Neutrophil (primary cell): ENCODE results near the gene MEX3C.

Experiments
- H3K27ac ChIP-seq: fragments of 200-600 bp; sonication (generic); 2 replicates; pipeline ENCODE4 v1.5.1; 2016; ENCODE audit warnings: mild to moderate bottlenecking, moderate library complexity
- H3K27me3 ChIP-seq: fragments of 200-600 bp; sonication (generic); 2 replicates; pipeline ENCODE4 v1.6.0; 2016; ENCODE audit warnings: mild to moderate bottlenecking
- H3K36me3 ChIP-seq: fragments of 200-600 bp; sonication (generic); 2 replicates; pipeline ENCODE4 v1.5.1; 2017
- H3K4me1 ChIP-seq, 2 experiments: fragments of 200-600 bp in 1 of 2; sonication (generic) in 1 of 2; 1 replicate in 1 of 2; 2 replicates in 1 of 2; pipeline versions ENCODE4 v1.5.1 to v1.6.1; 2013 to 2016; ENCODE audit warnings: low read depth in 1 of 2, low read length in 1 of 2, mild to moderate bottlenecking in 1 of 2, moderate library complexity in 1 of 2; ENCODE audit not compliant: control insufficient read depth in 1 of 2, insufficient read depth in 1 of 2
- H3K4me3 ChIP-seq, 2 experiments: fragments of 200-600 bp in 1 of 2; sonication (generic) in 1 of 2; 1 replicate in 1 of 2; 2 replicates in 1 of 2; pipeline ENCODE4 v1.5.1; 2013 to 2016; ENCODE audit warnings: low read depth in 1 of 2, low read length in 1 of 2, mild to moderate bottlenecking in 1 of 2, moderate library complexity in 1 of 2
- H3K9me3 ChIP-seq: fragments of 200-600 bp; sonication (generic); 2 replicates; pipeline ENCODE4 v1.5.1; 2016
- CTCF ChIP-seq: fragments of 200-600 bp; sonication (generic); IDR thresholded peaks from 2 replicates; pipeline ENCODE4 v1.5.1; 2016; ENCODE audit warnings: antibody characterized with exemption

The MEX3C gene

GRCh38 chr18:51163543-51163942 lies 33.9 kb downstream of the MEX3C start:
- Histone ChIP-seq H3K27me3 (no peaks in the 10 kb centered on the region), H3K27ac (no peak overlapping the region), H3K4me1 (no peaks in the 10 kb centered on the region)

GRCh38 chr18:51162617-51163016 lies 34.9 kb downstream of the MEX3C start:
- TF ChIP-seq CTCF = no peak
- Histone ChIP-seq H3K9me3 (no peaks in the 10 kb centered on the region), H3K36me3 (no peaks in the 10 kb centered on the region), H3K27me3 (no peaks in the 10 kb centered on the region), H3K4me3 (no peak overlapping the region), H3K4me1 (no peaks in the 10 kb centered on the region), H3K27ac (no peak overlapping the region)

More at GRCh38 chr18:51163543-51163942, 33.9 kb downstream of the MEX3C start:
- Histone ChIP-seq H3K9me3 (no peaks in the 10 kb centered on the region), H3K4me3 (no peak overlapping the region), H3K36me3 (no peaks in the 10 kb centered on the region)
- TF ChIP-seq CTCF = no peak

- Histone ChIP-seq H3K27me3 (no peaks in the 10 kb centered on the region), H3K4me3 (no peak overlapping the region), H3K27ac (no peak overlapping the region), H3K36me3 (no peaks in the 10 kb centered on the region), H3K4me1 (no peaks in the 10 kb centered on the region), H3K9me3 (no peaks in the 10 kb centered on the region)
- no peak for TF ChIP-seq CTCF
Measured at GRCh38 chr18:51160646-51161045, 36.8 kb downstream of the MEX3C start.

- no peak overlapping the region for H3K4me3 ChIP-seq
Measured at GRCh38 chr18:51157215-51157614, 40.3 kb downstream of the MEX3C start.

GRCh38 chr18:51154431-51155063 lies 42.9 kb downstream of the MEX3C start:
- Histone ChIP-seq H3K4me3 (no peak overlapping the region), H3K9me3 (no peaks in the 10 kb centered on the region), H3K4me1 (peaks cover 8 to 15% of the 10 kb centered on the region in 2 experiments), H3K36me3 (no peaks in the 10 kb centered on the region), H3K27me3 (peaks cover 21% of the 10 kb centered on the region), H3K27ac (no peak overlapping the region)
- no peak for TF ChIP-seq CTCF

More at GRCh38 chr18:51157215-51157614, 40.3 kb downstream of the MEX3C start:
- Histone ChIP-seq H3K27ac (no peak overlapping the region), H3K36me3 (no peaks in the 10 kb centered on the region), H3K27me3 (peaks cover 21% of the 10 kb centered on the region), H3K4me1 (peaks cover 7 to 8% of the 10 kb centered on the region in 2 experiments), H3K9me3 (no peaks in the 10 kb centered on the region)
- TF ChIP-seq CTCF = no peak
